OCI-LY1 (cell line): ENCODE results near the gene TTBK1.
"Not testable (repeated sequence)": the region's sequence is repeated elsewhere in the genome, so short reads cannot be mapped to it uniquely, and the experiment has no call there.

ENCODE experiments used
- EZH2 ChIP-seq: fragments of 200-600 bp; sonication (generic), shearing (Covaris generic); IDR thresholded peaks from 2 replicates; pipeline ENCODE4 v1.8.0; 2017; ENCODE audit warnings: borderline replicate concordance, mixed run types, mild to moderate bottlenecking, antibody characterized with exemption, low read length, moderate library complexity, mixed read lengths
- TF ChIP-seq, protein P1 (sequence below): fragments of 200-600 bp; sonication (generic), shearing (Covaris generic); IDR thresholded peaks from 2 replicates; pipeline ENCODE4 v1.5.1; 2017; ENCODE audit warnings: mild to moderate bottlenecking, antibody characterized with exemption, low read length, moderate library complexity, mixed read lengths

DNA sequence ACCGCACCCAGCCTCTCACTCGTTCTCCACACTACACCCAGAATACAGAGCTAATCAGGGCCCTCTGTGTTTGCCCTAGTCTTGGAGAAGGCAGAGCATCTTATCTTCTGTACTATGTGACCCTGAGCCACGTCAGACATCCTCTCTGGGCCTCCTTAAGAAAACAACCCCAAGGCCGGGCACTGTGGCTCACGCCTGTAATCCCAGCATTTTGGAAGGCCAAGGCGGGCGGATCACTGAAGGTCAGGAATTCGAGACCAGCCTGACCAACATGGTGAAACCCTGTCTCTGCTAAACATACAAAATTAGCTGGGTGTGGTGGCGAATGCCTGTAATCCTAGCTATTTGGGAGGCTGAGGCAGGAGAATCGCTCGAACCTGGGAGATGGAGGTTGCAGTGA, 59.7 kb downstream of the TTBK1 start:
- TF ChIP-seq, protein P1, sequence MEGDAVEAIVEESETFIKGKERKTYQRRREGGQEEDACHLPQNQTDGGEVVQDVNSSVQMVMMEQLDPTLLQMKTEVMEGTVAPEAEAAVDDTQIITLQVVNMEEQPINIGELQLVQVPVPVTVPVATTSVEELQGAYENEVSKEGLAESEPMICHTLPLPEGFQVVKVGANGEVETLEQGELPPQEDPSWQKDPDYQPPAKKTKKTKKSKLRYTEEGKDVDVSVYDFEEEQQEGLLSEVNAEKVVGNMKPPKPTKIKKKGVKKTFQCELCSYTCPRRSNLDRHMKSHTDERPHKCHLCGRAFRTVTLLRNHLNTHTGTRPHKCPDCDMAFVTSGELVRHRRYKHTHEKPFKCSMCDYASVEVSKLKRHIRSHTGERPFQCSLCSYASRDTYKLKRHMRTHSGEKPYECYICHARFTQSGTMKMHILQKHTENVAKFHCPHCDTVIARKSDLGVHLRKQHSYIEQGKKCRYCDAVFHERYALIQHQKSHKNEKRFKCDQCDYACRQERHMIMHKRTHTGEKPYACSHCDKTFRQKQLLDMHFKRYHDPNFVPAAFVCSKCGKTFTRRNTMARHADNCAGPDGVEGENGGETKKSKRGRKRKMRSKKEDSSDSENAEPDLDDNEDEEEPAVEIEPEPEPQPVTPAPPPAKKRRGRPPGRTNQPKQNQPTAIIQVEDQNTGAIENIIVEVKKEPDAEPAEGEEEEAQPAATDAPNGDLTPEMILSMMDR, result not testable (repeated sequence)
- TF ChIP-seq EZH2, result not testable (repeated sequence)
